Measurements from ENCODE around the gene SPOCK3. TPM values are rescaled to one million over a fixed set of nuclear protein-coding genes. Genes with fewer than 3 reads are reported as not detected.

The SPOCK3 gene
- total RNA-seq, 2 experiments from 2014 or later, result not detected

DNA sequence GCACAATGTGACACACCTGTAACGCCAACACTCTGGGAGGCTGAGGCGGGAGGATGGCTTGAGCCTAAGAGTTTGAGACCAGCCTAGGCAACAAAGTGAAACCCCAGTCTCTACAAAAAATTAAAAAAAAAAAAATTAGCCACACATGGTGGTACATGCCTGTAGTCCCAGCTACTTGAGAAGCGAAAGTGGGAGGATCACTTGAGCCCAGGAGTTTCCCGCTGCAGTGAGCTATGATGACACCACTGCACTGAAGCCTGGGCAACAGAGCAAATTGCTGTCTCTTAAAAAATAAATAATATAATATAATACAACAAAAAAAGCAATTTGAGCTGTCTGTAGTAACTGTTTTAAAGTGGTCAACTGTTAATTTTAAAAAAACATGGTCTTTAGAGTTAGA is 13.2 kb downstream of the SPOCK3 start:
- POLR2A ChIA-PET, result no interaction called here
- H3K27me3 Mint-ChIP-seq, result no peaks in the 10 kb centered on the region
- no peak overlapping the region for H3K4me3 Mint-ChIP-seq

DNA sequence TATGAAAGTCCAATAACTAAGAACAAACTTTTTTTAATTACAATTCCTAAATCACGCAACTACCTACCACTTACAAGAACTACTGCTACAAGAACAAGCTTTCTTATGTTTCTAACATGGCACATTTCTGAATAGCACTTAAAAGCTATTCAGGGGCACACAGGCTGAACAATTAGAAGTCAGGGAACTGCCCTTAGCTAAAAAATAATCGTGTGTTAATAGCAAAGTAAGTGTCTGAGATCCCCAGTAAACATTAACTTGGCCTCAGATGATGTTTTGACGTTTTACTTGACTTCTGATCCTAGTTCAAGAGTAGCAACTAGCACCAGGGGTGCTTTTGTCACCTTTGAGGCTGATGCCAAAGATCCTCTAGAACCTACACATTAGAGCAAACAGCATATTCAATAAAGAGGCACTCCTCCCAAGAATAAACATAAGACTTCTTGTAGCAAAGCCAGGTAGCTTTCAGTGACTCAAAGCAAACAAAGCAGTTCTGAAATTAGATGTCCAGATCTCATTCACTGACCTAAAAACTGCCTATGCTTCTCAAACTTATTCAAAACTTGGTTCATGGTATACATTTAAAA is 16.2 kb downstream of the SPOCK3 start:
- Mint-ChIP-seq H3K4me1 (ENCODE audit: low read depth) (no peaks in the 10 kb centered on the region), H3K9me3 (peaks cover 4% of the 10 kb centered on the region), H3K27ac (no peak overlapping the region), H3K27me3 (no peaks in the 10 kb centered on the region), H3K4me3 (no peak overlapping the region), H3K36me3 (no peaks in the 10 kb centered on the region)
- POLR2A ChIA-PET, result no interaction called here
- intact Hi-C loops (cut with micrococcal nuclease), result no loop called here
- CTCF ChIA-PET, result no interaction called here
- no peak for DNase-seq

More for the DNA sequence above, 13.2 kb downstream of the SPOCK3 start:
- intact Hi-C loops (cut with micrococcal nuclease), result no loop called here
- no peak for DNase-seq
- Mint-ChIP-seq H3K27ac (no peak overlapping the region), H3K9me3 (peaks cover 4% of the 10 kb centered on the region), H3K36me3 (no peaks in the 10 kb centered on the region), H3K4me1 (ENCODE audit: low read depth) (no peaks in the 10 kb centered on the region)
- CTCF ChIA-PET, result no interaction called here

DNA sequence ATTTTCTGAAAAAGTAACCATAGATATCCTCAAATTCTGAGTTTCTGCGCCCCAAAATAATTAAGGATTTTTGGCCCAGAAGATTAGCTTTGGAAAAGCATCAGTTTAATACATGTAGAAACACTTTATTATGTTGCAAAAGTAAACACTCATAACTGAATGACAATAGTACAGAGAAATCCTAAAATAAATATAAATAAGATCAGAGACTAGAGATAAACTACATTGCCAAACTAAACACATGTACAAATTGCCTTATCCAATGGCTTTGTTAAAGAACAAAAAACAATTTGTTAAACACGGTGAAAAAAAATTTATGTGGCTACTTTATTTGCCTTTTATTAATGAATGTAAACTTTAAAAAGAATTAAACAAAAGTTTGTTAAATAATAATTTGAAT is 17.5 kb downstream of the SPOCK3 start:
- no peak for DNase-seq
- Mint-ChIP-seq H3K9me3 (peaks cover 2% of the 10 kb centered on the region), H3K27ac (no peak overlapping the region), H3K36me3 (no peaks in the 10 kb centered on the region), H3K27me3 (no peaks in the 10 kb centered on the region), H3K4me1 (ENCODE audit: low read depth) (no peaks in the 10 kb centered on the region), H3K4me3 (no peak overlapping the region)
- ChIA-PET POLR2A (no interaction called here), CTCF (no interaction called here)
- intact Hi-C loops (cut with micrococcal nuclease), result no loop called here

DNA sequence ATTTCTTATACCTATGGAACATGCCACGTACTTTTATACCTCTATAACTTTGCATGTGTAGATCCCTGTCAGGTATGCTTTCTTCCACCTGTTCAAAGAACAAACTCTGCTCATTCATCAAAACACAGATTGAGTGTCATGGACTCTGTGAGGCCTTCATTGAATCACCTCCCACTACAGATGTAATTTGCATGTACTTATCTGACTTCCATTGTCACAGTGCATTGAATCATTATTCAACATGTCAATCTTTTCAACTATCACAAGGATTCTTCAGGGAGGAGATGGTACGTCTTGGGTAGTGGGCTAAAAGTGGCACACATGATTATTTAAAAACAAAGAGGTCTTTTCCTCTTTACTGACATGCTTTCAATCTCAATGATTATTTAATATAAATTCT is 24.1 kb downstream of the SPOCK3 start:
- Mint-ChIP-seq H3K4me3 (no peak overlapping the region), H3K36me3 (no peaks in the 10 kb centered on the region), H3K9me3 (no peaks in the 10 kb centered on the region), H3K27ac (no peak overlapping the region), H3K27me3 (no peaks in the 10 kb centered on the region), H3K4me1 (ENCODE audit: low read depth) (no peaks in the 10 kb centered on the region)
- no peak for DNase-seq
- intact Hi-C loops (cut with micrococcal nuclease), result no loop called here
- ChIA-PET CTCF (no interaction called here), POLR2A (no interaction called here)

DNA sequence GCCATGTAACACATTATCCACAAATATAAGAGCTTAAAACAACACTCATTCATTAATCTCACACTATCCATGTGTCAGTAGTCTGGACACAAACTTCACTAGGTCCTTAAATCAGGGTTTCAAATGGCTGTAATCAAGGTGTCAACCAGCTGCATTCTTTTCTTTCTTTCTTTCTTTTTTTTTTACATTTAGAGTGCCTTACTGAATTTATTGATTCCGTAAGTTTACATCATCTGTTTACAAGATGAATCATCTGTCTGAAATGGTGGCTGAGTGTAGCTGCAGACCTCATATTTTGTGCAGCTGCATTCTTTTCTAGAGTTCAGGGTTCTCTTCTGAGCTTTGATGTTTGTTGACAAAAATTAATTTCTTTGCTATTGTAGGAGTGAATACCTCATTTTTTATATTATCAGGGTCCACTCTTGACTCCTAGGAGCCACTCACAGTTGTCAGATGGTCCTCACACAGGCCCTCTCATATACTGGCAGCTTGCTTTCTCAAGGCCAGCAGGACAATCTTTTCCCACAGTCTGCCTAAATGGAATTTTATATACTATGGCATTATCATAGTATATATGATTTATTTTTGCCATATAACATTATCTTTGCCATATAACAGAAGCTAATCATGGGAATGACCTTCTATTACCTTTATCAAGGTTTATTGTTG is 37.8 kb downstream of the SPOCK3 start:
- intact Hi-C loops (cut with micrococcal nuclease), result no loop called here
- DNase-seq, result no peak
- ChIA-PET CTCF (no interaction called here), POLR2A (no interaction called here)
- Mint-ChIP-seq H3K9me3 (peaks cover 11% of the 10 kb centered on the region), H3K36me3 (no peaks in the 10 kb centered on the region), H3K27me3 (no peaks in the 10 kb centered on the region), H3K4me3 (no peak overlapping the region), H3K27ac (no peak overlapping the region), H3K4me1 (ENCODE audit: low read depth) (no peaks in the 10 kb centered on the region)

DNA sequence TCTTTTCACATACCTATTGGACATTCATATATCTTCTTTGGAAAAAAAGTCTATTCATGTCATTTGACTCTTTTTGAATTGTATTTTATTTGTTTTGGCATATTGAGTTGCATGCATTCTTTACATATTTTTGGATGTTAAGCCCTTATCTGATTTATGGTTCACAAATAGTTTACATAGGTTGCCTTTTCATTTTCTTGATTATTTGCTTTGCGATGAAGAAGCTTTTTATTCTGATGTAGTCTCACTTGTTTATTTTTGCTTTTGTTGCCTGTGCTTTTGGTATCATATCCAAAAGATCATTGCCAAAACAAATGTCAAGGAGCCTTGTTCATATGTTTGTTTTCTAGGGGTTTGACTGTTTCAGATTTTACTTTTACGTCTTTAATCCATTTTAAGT is 43.9 kb downstream of the SPOCK3 start:
- Mint-ChIP-seq H3K27ac (no peak overlapping the region), H3K9me3 (peaks cover 11% of the 10 kb centered on the region), H3K27me3 (no peaks in the 10 kb centered on the region), H3K4me1 (ENCODE audit: low read depth) (no peaks in the 10 kb centered on the region), H3K36me3 (no peaks in the 10 kb centered on the region), H3K4me3 (no peak overlapping the region)
- DNase-seq, result no peak
- intact Hi-C loops (cut with micrococcal nuclease), result no loop called here
- ChIA-PET CTCF (no interaction called here), POLR2A (no interaction called here)

DNA sequence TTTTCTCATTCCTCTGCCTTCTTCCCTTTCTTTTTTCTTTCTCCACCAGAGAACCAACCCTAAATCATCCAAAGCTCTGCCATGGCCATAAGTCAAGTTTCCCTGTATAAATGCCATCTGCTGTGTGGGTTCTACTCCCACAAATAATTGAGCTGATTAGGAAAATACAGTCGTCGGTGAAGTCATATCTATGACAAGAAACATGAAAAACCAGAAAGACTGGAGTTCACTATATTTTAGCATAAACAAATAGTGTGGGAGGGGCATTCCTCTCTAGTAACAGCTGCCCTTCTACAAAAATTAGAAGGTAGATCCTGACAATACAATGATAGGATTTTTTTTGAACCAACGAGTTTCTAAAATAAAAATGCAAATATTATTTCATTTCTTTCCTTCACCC is 48.8 kb downstream of the SPOCK3 start:
- H3K9me3 Mint-ChIP-seq, result no peaks in the 10 kb centered on the region
- no peaks in the 10 kb centered on the region for H3K4me1 Mint-ChIP-seq (ENCODE audit: low read depth)
- ChIA-PET CTCF (no interaction called here), POLR2A (no interaction called here)
- intact Hi-C loops (cut with micrococcal nuclease), result no loop called here
- H3K27ac Mint-ChIP-seq, result no peak overlapping the region
- no peaks in the 10 kb centered on the region for H3K27me3 Mint-ChIP-seq
- DNase-seq, result no peak
- H3K36me3 Mint-ChIP-seq, result no peaks in the 10 kb centered on the region
- H3K4me3 Mint-ChIP-seq, result no peak overlapping the region

DNA sequence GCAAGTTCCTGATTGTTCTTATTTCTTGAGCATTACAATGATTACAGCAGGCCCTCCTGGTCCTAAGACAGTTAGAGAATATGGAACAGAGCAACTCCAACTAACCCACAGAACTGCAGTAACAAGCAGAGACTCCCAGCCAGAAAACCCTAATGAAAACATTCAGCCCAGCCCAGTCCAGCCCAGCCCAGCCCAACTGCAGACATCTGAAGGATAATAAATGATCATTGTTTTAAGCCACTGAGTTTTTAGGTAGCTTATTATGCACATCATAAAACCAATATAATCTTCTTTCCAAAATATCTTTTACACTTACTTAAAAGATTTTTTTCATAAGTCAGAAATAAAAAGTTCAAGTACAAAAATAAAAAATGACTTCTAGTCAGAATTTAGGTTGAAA is 51.3 kb downstream of the SPOCK3 start:
- Mint-ChIP-seq H3K27me3 (no peaks in the 10 kb centered on the region), H3K27ac (no peak overlapping the region), H3K9me3 (no peaks in the 10 kb centered on the region), H3K4me1 (ENCODE audit: low read depth) (no peaks in the 10 kb centered on the region), H3K4me3 (no peak overlapping the region), H3K36me3 (no peaks in the 10 kb centered on the region)
- DNase-seq, result no peak
- POLR2A ChIA-PET, result no interaction called here
- intact Hi-C loops (cut with micrococcal nuclease), result no loop called here
- CTCF ChIA-PET, result no interaction called here

DNA sequence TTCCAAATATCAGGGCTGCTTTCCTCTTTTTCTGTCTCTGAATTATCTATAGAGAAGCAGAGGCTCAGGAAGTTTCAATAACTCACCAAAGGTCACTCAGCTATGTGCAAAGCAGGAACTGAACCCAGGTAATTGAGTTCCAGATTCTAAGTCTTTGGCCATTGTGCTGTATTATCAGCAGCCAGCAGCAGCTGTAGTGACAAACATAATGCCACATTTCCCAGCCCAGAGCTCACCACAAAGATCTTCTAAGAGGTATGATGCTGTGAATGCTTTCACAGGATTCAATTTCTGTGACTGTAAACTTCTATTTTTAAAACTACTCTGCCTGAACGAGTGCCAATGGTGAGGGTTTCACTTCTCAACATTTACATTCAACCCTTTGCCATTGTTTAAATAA is 56.4 kb downstream of the SPOCK3 start:
- H3K36me3 Mint-ChIP-seq, result no peaks in the 10 kb centered on the region
- H3K27ac Mint-ChIP-seq, result no peak overlapping the region
- no peaks in the 10 kb centered on the region for H3K4me1 Mint-ChIP-seq (ENCODE audit: low read depth)
- CTCF ChIA-PET, result no interaction called here
- H3K4me3 Mint-ChIP-seq, result no peak overlapping the region
- H3K27me3 Mint-ChIP-seq, result no peaks in the 10 kb centered on the region
- intact Hi-C loops (cut with micrococcal nuclease), result no loop called here
- no peaks in the 10 kb centered on the region for H3K9me3 Mint-ChIP-seq
- POLR2A ChIA-PET, result no interaction called here
- no peak for DNase-seq

DNA sequence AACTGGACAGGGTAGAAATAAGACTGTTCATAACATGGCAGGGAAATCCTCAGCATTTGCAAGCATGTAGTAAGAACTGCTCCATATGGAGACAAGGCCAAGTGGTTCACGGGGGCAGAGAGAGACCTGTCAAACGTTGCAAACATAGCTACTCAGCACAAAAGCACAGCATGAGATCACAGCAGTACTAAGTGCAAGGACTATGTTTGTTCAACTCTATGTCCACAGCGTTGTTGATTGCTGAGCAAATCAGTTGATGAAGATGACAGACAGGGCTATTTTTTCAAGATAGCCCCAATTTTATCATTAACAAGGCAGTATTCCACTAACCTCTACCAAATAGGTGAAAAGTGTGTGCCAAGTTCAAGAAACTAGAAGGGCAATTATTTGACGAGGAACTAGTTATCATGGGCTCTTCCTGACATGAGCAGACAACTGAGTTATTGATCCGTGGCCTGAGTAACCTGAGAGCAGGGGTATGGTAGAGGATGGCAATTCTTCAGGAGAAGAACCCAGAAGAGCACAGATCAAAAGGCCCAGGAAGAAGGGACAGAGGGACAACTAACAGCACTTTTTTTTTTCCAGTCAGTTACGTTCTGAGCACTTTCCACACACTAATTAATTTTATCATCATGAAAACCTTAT is 57.4 kb downstream of the SPOCK3 start:
- no peak for DNase-seq
- no peaks in the 10 kb centered on the region for H3K9me3 Mint-ChIP-seq
- H3K27ac Mint-ChIP-seq, result no peak overlapping the region
- H3K27me3 Mint-ChIP-seq, result no peaks in the 10 kb centered on the region
- H3K4me1 Mint-ChIP-seq (ENCODE audit: low read depth), result no peaks in the 10 kb centered on the region
- ChIA-PET POLR2A (no interaction called here), CTCF (no interaction called here)
- no peak overlapping the region for H3K4me3 Mint-ChIP-seq
- H3K36me3 Mint-ChIP-seq, result no peaks in the 10 kb centered on the region
- intact Hi-C loops (cut with micrococcal nuclease), result no loop called here

DNA sequence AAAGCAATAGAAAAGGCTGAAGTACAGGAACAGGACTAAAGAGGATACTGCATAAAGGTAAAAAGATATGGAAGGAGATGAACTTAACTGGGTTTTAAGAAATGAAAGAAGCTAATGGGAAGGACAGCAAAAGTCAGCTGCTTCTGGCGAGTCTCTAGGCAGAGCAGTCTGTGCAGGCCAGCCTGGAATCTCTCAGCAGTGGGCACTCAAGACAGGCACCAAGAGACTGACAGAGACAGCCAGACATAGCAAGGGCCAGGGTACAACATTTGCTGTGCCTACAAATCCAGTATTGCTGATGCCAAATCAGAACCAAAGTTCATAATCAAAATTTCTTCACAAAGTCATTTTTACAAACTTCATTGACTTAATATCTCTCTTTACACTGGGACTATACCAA is 62.4 kb downstream of the SPOCK3 start:
- POLR2A ChIA-PET, result no interaction called here
- Mint-ChIP-seq H3K9me3 (peaks cover 4% of the 10 kb centered on the region), H3K4me3 (no peak overlapping the region), H3K36me3 (no peaks in the 10 kb centered on the region), H3K27me3 (no peaks in the 10 kb centered on the region), H3K27ac (no peak overlapping the region), H3K4me1 (ENCODE audit: low read depth) (no peaks in the 10 kb centered on the region)
- DNase-seq, result no peak
- intact Hi-C loops (cut with micrococcal nuclease), result no loop called here
- CTCF ChIA-PET, result no interaction called here

DNA sequence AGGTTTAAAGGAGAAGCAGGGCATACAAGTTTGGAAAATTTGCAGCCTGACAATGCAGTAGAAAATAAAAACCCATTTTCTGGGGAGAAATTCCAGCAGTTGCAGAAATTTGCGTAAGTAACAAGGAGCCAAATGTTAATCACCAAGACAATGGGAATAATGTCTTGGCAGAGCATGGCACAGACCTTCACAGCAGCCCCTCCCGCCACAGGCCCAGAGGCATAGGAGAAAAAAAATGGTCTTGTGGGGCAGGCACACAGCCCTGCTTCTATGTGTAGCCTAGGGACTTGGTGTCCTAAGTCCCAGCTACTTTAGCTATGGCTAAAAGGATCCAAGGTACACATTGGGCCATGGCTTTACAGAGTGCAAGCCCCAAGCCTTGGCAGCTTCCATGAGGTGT is 65.7 kb downstream of the SPOCK3 start:
- H3K27me3 Mint-ChIP-seq, result no peaks in the 10 kb centered on the region
- peaks cover 4% of the 10 kb centered on the region for H3K9me3 Mint-ChIP-seq
- H3K4me3 Mint-ChIP-seq, result no peak overlapping the region
- DNase-seq, result no peak
- CTCF ChIA-PET, result no interaction called here
- H3K36me3 Mint-ChIP-seq, result no peaks in the 10 kb centered on the region
- no peak overlapping the region for H3K27ac Mint-ChIP-seq
- H3K4me1 Mint-ChIP-seq (ENCODE audit: low read depth), result no peaks in the 10 kb centered on the region
- POLR2A ChIA-PET, result no interaction called here
- intact Hi-C loops (cut with micrococcal nuclease), result no loop called here

DNA sequence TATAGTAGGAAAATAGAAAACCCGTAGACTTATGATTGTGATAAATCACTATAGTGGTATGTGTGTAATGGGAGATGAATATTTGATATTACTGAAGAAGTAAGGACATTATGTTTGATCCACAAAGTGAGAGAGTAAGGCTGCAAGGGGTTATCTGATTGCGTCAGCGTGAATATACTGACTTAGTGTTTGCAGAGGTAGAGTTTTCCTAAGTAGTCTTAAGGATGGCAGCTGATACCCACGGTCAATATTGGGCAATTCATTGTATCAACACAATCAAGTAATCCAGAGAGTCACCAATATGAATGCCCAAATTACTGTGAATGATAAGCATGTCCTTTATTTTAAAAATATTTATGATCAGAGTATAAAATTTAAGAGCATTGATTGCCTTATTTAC is 83.7 kb downstream of the SPOCK3 start:
- no peak for DNase-seq
- Mint-ChIP-seq H3K4me3 (no peak overlapping the region), H3K27ac (no peak overlapping the region), H3K4me1 (ENCODE audit: low read depth) (no peaks in the 10 kb centered on the region), H3K27me3 (no peaks in the 10 kb centered on the region), H3K9me3 (no peaks in the 10 kb centered on the region), H3K36me3 (no peaks in the 10 kb centered on the region)
- CTCF ChIA-PET, result no interaction called here
- POLR2A ChIA-PET, result no interaction called here
- intact Hi-C loops (cut with micrococcal nuclease), result no loop called here
